Activated B cell treated with CpG ODN at 0.5 μM for 24 hours (primary cell): ENCODE measurements around the gene RNF222. TPM values are rescaled to one million over a fixed set of nuclear protein-coding genes. Genes with fewer than 3 reads are reported as not detected.
A peak's percentile ranks its signal among the peaks of the same experiment; 100 is the strongest.

ENCODE experiments used
- ATAC-seq: fragments of 200-7000 bp; cut with Tn5 transposase; one replicate; pipeline ENCODE4 v1.10.0; 2021; ENCODE audit warnings: low read depth, mild to moderate bottlenecking, moderate library complexity
- CTCF ChIA-PET: fragments of 350-600 bp; sonication (Branson Sonifier 250); formaldehyde crosslinking; loops from one replicate; lab custom pipeline; 2021; ENCODE audit warnings: antibody characterized with exemption; lab: Charles Lee
- POLR2A ChIA-PET: fragments of 350-600 bp; sonication (Branson Sonifier 250); formaldehyde crosslinking; loops from one replicate; lab custom pipeline; 2021; ENCODE audit warnings: antibody characterized with exemption; lab: Charles Lee
- DNase-seq: peaks from one replicate; pipeline ENCODE4 v3.0.0; 2022
- H3K27ac Mint-ChIP-seq: one replicate; pipeline ENCODE4 v1.8.0; 2020; ENCODE audit warnings: mixed read lengths
- H3K27me3 Mint-ChIP-seq: one replicate; pipeline ENCODE4 v1.8.0; 2021; ENCODE audit warnings: mixed read lengths
- H3K36me3 Mint-ChIP-seq: one replicate; pipeline ENCODE4 v1.8.0; 2021; ENCODE audit warnings: low read depth, mixed read lengths
- H3K4me1 Mint-ChIP-seq: one replicate; pipeline ENCODE4 v1.8.0; 2021; ENCODE audit warnings: mixed read lengths
- H3K4me3 Mint-ChIP-seq: one replicate; pipeline ENCODE4 v1.8.0; 2020; ENCODE audit warnings: mild to moderate bottlenecking, mixed read lengths
- H3K9me3 Mint-ChIP-seq: one replicate; pipeline ENCODE4 v1.8.0; 2020; ENCODE audit warnings: mixed read lengths
- intact Hi-C: fragments of 100-400 bp; cut with micrococcal nuclease; formaldehyde crosslinking; loops from one replicate; pipeline ENCODE4 v1.15.1; 2024
- total RNA-seq: library from RNA; stranded (reverse); gene quantifications from 2 replicates; pipeline ENCODE4 v1.2.3, GENCODE V29; 2022
- TF ChIP-seq, protein P1 (sequence below): fragments of 200-600 bp; IDR thresholded peaks from one replicate; pipeline ENCODE4 v1.8.0; 2022; ENCODE audit warnings: antibody characterized with exemption, mild to moderate bottlenecking

Gene RNF222
- total RNA-seq, 1 donor from 2014 or later: not detected

DNA sequence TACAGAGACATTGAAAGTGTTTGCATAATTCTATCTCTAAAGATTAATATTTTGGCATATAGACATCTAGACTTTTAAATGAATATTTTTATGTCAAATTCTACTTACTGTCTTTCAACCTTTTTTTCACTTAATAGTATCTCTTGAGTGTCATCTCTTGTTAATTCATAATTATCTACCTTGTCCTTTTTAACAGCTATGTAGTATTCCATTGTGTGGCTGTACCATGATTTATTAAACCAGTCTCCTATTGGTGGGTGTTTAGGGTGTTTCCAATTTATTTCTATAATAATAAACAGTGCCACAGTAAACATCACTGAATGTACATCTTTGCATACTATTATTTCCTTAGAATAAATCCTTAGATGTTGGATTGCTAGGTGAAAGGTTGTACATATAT lies 16.3 kb upstream of the RNF222 start:
- intact Hi-C loops: no loop called here
- no peak for ATAC-seq
- peaks cover 4% of the 10 kb centered on the region for H3K4me1 Mint-ChIP-seq
- no peaks in the 10 kb centered on the region for H3K9me3 Mint-ChIP-seq
- H3K36me3 Mint-ChIP-seq: no peaks in the 10 kb centered on the region
- DNase-seq: no peak
- ChIA-PET CTCF (no interaction called here), POLR2A (no interaction called here)
- H3K4me3 Mint-ChIP-seq: no peak overlapping the region
- TF ChIP-seq, protein P1, sequence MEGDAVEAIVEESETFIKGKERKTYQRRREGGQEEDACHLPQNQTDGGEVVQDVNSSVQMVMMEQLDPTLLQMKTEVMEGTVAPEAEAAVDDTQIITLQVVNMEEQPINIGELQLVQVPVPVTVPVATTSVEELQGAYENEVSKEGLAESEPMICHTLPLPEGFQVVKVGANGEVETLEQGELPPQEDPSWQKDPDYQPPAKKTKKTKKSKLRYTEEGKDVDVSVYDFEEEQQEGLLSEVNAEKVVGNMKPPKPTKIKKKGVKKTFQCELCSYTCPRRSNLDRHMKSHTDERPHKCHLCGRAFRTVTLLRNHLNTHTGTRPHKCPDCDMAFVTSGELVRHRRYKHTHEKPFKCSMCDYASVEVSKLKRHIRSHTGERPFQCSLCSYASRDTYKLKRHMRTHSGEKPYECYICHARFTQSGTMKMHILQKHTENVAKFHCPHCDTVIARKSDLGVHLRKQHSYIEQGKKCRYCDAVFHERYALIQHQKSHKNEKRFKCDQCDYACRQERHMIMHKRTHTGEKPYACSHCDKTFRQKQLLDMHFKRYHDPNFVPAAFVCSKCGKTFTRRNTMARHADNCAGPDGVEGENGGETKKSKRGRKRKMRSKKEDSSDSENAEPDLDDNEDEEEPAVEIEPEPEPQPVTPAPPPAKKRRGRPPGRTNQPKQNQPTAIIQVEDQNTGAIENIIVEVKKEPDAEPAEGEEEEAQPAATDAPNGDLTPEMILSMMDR: no peak
- peaks cover 19% of the 10 kb centered on the region for H3K27me3 Mint-ChIP-seq
- H3K27ac Mint-ChIP-seq: no peak overlapping the region

DNA sequence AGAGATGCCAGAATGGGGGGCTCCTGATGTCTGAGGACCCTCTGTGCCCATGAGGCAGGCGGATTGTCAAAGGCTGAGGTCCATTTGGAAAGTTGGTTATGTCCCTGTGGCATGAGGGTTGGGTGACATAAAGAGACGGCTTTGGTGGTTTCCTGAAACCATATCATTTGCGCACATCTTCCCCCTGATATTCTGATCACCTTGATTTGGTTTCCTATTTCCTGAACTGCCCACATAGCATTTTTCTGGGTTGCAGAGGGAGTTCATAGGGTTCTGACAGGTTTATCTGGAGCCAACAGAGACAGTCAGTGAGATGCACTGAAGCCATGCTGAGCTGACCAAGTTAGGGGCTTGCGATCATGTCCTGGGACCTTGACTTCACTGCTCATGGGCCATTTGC lies 15.7 kb upstream of the RNF222 start:
- Mint-ChIP-seq H3K9me3 (no peaks in the 10 kb centered on the region), H3K27ac (no peak overlapping the region), H3K36me3 (no peaks in the 10 kb centered on the region), H3K4me1 (peaks cover 4% of the 10 kb centered on the region), H3K27me3 (peaks cover 18% of the 10 kb centered on the region), H3K4me3 (no peak overlapping the region)
- ATAC-seq (no peak), DNase-seq (no peak)
- intact Hi-C loops: no loop called here
- TF ChIP-seq, protein P1: no peak
- CTCF ChIA-PET: interaction anchor here (4.7 kb wide), 1 partner anchor 333 kb away, joined by 56 read pairs; the partner anchor contains the start of gene CCDC42
- POLR2A ChIA-PET: no interaction called here

DNA sequence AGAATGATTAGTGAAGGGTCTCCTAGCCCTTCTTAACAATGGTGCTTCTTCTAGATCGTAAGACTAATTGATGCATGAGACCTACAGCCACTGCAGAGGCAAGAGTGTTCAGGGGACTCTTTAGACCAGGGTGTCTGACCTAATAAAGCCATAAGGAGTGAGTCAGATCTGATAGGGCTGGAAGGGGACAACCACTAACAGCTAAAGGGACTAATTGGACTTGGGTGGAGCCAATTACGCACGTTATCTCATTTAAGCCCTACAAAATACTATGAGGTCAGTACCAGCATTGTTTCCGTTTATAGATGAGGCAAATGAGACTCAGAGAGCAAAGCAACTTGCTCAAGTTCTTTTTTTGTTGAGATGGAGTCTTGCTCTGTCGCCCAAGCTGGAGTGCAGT lies 14.5 kb upstream of the RNF222 start:
- H3K27ac Mint-ChIP-seq: no peak overlapping the region
- ATAC-seq: no peak
- peaks cover 4% of the 10 kb centered on the region for H3K4me1 Mint-ChIP-seq
- H3K4me3 Mint-ChIP-seq: no peak overlapping the region
- TF ChIP-seq, protein P1: no peak
- DNase-seq: no peak
- intact Hi-C loops: no loop called here
- H3K36me3 Mint-ChIP-seq: no peaks in the 10 kb centered on the region
- POLR2A ChIA-PET: no interaction called here
- no peaks in the 10 kb centered on the region for H3K9me3 Mint-ChIP-seq
- H3K27me3 Mint-ChIP-seq: peaks cover 13% of the 10 kb centered on the region
- CTCF ChIA-PET: interaction anchor here (1.0 to 4.7 kb wide), 4 partner anchors 13 to 374 kb away, joined by 3 to 56 read pairs (median 14); partner anchors contain the start of gene CCDC42

DNA sequence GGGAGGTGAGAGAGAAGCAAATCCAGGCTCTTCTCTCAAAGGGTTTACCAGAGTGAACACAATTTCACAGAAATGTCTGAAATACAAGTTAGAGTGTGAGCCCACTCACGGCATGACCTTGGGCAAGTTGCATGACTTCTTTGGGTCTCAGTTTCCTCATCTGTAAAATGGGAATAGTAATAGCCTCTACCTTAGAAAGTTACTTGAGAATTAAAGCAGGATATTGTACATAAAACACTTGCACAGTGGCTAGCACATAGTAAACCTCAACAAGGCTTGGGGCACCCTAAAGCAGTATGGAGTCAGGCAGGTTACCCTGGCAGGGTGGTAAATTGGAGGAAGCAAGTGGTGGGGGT lies 13.2 kb upstream of the RNF222 start:
- Mint-ChIP-seq H3K4me1 (peaks cover 4% of the 10 kb centered on the region), H3K36me3 (no peaks in the 10 kb centered on the region), H3K4me3 (no peak overlapping the region), H3K9me3 (no peaks in the 10 kb centered on the region), H3K27ac (no peak overlapping the region), H3K27me3 (peaks cover 13% of the 10 kb centered on the region)
- TF ChIP-seq, protein P1: no peak
- ChIA-PET POLR2A (interaction anchor here (1.0 to 1.2 kb wide), 2 partner anchors 16 to 335 kb away, joined by 3 to 4 read pairs; no protein-coding TSS in a partner anchor), CTCF (interaction anchor here (0.7 to 4.7 kb wide), 16 partner anchors 10 to 592 kb away, joined by 3 to 56 read pairs (median 3); partner anchors contain the start of genes CCDC42 and NDEL1)
- ATAC-seq: no peak
- DNase-seq: no peak
- intact Hi-C loops: loop anchor here (1.0 kb wide), 5 partner anchors 24 to 587 kb away; partner anchors contain the start of gene NDEL1

DNA sequence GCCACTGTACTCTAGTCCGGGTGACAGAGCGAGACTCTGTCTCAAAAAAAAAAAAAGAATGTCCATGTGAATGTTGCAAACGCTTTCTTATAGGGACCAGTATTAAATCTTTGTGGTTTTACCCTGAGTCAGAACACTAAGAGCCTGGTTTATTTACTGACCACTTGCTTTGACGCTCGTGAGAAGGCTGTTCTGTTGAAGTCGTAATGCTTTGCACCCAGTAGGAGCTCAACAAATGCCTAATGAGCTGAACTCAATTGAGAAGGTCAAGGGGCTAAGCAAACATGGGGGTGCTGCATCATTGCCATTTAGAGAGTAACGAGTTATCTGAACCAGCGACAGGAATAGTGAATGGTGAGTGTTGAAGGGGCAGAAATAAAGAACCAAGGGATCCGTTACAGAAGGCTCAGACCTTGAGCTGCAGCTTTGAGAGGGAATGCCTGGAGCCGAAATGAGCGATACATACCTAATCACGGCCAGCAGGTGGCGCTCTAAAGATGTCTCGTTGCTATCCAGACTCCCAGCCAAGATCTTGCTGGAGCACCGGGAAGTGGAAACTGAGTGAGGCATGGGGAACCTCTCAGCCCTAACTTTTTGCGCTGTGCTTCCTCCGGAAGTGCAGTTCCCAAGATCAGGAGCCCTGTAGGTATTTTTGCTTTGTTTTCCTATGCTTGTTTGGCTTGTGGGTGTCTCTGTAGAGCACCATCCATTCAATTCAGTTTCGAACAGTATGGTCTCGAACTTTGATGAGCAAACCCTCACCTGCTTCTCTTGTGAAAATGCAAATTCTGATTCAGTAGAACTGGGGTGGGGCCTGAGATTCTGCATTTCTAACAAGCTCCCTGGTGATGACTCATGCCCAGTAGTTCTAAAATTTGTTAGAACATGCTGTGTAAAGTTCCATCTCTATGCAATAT lies 12.6 kb upstream of the RNF222 start:
- no peak overlapping the region for H3K27ac Mint-ChIP-seq
- POLR2A ChIA-PET: interaction anchor here (0.9 to 1.2 kb wide), 3 partner anchors 16 to 375 kb away, joined by 3 to 4 read pairs (median 3); no protein-coding TSS in a partner anchor

More for the DNA sequence above, 12.6 kb upstream of the RNF222 start:
- Mint-ChIP-seq H3K27me3 (peaks cover 13% of the 10 kb centered on the region), H3K9me3 (no peaks in the 10 kb centered on the region), H3K4me3 (no peak overlapping the region), H3K36me3 (no peaks in the 10 kb centered on the region), H3K4me1 (peaks cover 4% of the 10 kb centered on the region)
- TF ChIP-seq, protein P1: peak; percentile 87
- peak; percentile 81 for ATAC-seq
- peak; percentile 66 for DNase-seq
- CTCF ChIA-PET: interaction anchor here (0.7 to 4.7 kb wide), 22 partner anchors 10 to 1145 kb away, joined by 3 to 56 read pairs (median 3); partner anchors contain the start of genes CCDC42 and NDEL1
- intact Hi-C loops: loop anchor here (1.0 kb wide), 5 partner anchors 25 to 588 kb away; partner anchors contain the start of gene NDEL1
